ENCODE data around the gene UFD1. TPM values are rescaled to one million over a fixed set of nuclear protein-coding genes. Genes with fewer than 3 reads are reported as not detected.

The UFD1 gene
- total and polyA plus RNA-seq, 2 of the 13 experiments (the other 11 are each of a cell fraction or from before 2014, with no cell fraction given) = 47.9 to 51.1 TPM

GRCh38 chr22:19448076-19448607, 30.9 kb downstream of the UFD1 start (continued):
- TF ChIP-seq ZFP91 (CRISPR knock-in tag; IDR thresholded peaks at IDR 0.05; ENCODE audit: borderline replicate concordance) (peak; percentile 1; the same call in 1 of the 2 replicates), ATAD3A (CRISPR knock-in tag; IDR thresholded peaks at IDR 0.05) (no peak), ZBTB49 (CRISPR knock-in tag; IDR thresholded peaks at IDR 0.05; ENCODE audit: borderline replicate concordance) (no peak), ZBTB7A (CRISPR knock-in tag; IDR thresholded peaks at IDR 0.05) (no peak), HHEX (CRISPR knock-in tag; IDR thresholded peaks at IDR 0.05) (no peak), NFE2 (CRISPR knock-in tag; IDR thresholded peaks at IDR 0.05) (no peak), THAP9 (CRISPR knock-in tag; IDR thresholded peaks at IDR 0.05; ENCODE audit: borderline replicate concordance) (peak; percentile 49; the same call in 1 of the 2 replicates), RAD21 (CRISPR knock-in tag; IDR thresholded peaks at IDR 0.05) (no peak), FOXP4 (CRISPR knock-in tag; IDR thresholded peaks at IDR 0.05) (no peak), HOXA7 (CRISPR knock-in tag; IDR thresholded peaks at IDR 0.05) (0 out of 2 replicates have a peak, but pooled peaks have one; percentile 46), GFI1 (CRISPR knock-in tag; IDR thresholded peaks at IDR 0.05; ENCODE audit: borderline replicate concordance) (no peak), HNF1A (IDR thresholded peaks at IDR 0.05; ENCODE audit: low read depth) (no peak), HNF1A (CRISPR knock-in tag; IDR thresholded peaks at IDR 0.05; ENCODE audit: borderline replicate concordance) (no peak), ZNF878 (CRISPR knock-in tag; IDR thresholded peaks at IDR 0.05) (no peak)

Data from HepG2 (cell line).